GM12874 (cell line): ENCODE data around the gene SLC26A3.

Experiments
- CTCF ChIP-seq: IDR thresholded peaks from 2 replicates; pipeline ENCODE4 v1.5.1; 2011; ENCODE audit warnings: low read depth, mild to moderate bottlenecking, control low read depth, low read length, moderate library complexity; ENCODE audit not compliant: insufficient read depth

The SLC26A3 gene

GRCh38 chr7:107828540-107828939, 25.5 kb upstream of the SLC26A3 start:
- TF ChIP-seq CTCF: no peak

GRCh38 chr7:107827501-107827900, 24.5 kb upstream of the SLC26A3 start:
- no peak for TF ChIP-seq CTCF

- TF ChIP-seq CTCF: no peak
Measured at GRCh38 chr7:107826451-107826850, 23.4 kb upstream of the SLC26A3 start.

- no peak for TF ChIP-seq CTCF
Measured at GRCh38 chr7:107824858-107825257, 21.8 kb upstream of the SLC26A3 start.

GRCh38 chr7:107818622-107819021, 15.6 kb upstream of the SLC26A3 start:
- no peak for TF ChIP-seq CTCF

GRCh38 chr7:107816011-107816566, 13.1 kb upstream of the SLC26A3 start:
- no peak for TF ChIP-seq CTCF

- no peak for TF ChIP-seq CTCF
Measured at GRCh38 chr7:107815254-107815882, 12.3 kb upstream of the SLC26A3 start.
